Stomach (tissue), 9 donors: ENCODE data around the gene ZFYVE1. TPM values are rescaled to one million over a fixed set of nuclear protein-coding genes. Genes with fewer than 3 reads are reported as not detected.

Source experiments
- DNase-seq, 2 donors: peaks; one replicate each; pipeline versions ENCODE4 v3.0.0 to v3.0.0-alpha.2; 2013 to 2019
- H3K27ac ChIP-seq, 5 donors: fragments of 200-600 bp in 4 of 5; sonication (generic) in 4 of 5; one replicate each; pipeline ENCODE4 v1.5.1; 2013 to 2019; ENCODE audit warnings: mild to moderate bottlenecking in 1 of 5, moderate library complexity in 1 of 5
- H3K27me3 ChIP-seq, 3 donors: fragments of 200-600 bp; sonication (generic); one replicate each; pipeline ENCODE4 v1.5.1; 2017 to 2019; ENCODE audit warnings: mixed run types in 1 of 3
- H3K36me3 ChIP-seq, 4 donors: fragments of 200-600 bp; sonication (generic); 1 replicate in 3 of 4; 2 replicates in 1 of 4; pipeline ENCODE4 v1.5.1; 2016 to 2019
- H3K4me1 ChIP-seq, 4 donors: fragments of 200-600 bp; sonication (generic); one replicate each; pipeline ENCODE4 v1.5.1; 2016 to 2019
- H3K4me3 ChIP-seq, 4 donors: fragments of 200-600 bp; sonication (generic) in 3 of 4; one replicate each; pipeline ENCODE4 v1.5.1; 2016 to 2019; ENCODE audit warnings: mild to moderate bottlenecking in 1 of 4
- H3K9me3 ChIP-seq, 4 donors: fragments of 200-600 bp; sonication (generic); one replicate each; pipeline ENCODE4 v1.5.1; 2016 to 2019
- EP300 ChIP-seq: sonication (generic); formaldehyde crosslinking; IDR thresholded peaks from one replicate; pipeline ENCODE4 v1.6.1; 2017; ENCODE audit warnings: antibody characterized with exemption
- POLR2A ChIP-seq, 4 donors: fragments of 450-650 bp; IDR thresholded peaks; one replicate each; pipeline ENCODE4 v1.6.1; 2016; ENCODE audit warnings: antibody characterized with exemption in 4 of 4, control low read depth in 2 of 4, mild to moderate bottlenecking in 1 of 4, moderate library complexity in 1 of 4
- POLR2AphosphoS5 ChIP-seq, 3 donors: sonication (generic); formaldehyde crosslinking; IDR thresholded peaks; one replicate each; pipeline ENCODE4 v1.6.1; 2016; ENCODE audit warnings: antibody characterized with exemption in 3 of 3
- WGBS, 5 donors: extraction: QIAGEN DNeasy Blood & Tissue Kit in 3 of 5; methylation state at CpG; one replicate each; pipeline versions ENCODE4 v1.1.5 to v1.1.7; 2013 to 2018; 5-methylcytosine and 5-hydroxymethylcytosine counted together
- intact Hi-C: fragments of 100-400 bp; cut with DNase I; formaldehyde crosslinking; loops from one replicate; pipeline ENCODE4 v1.15.1; 2023; ENCODE audit warnings: low total_unique reads
- polyA plus RNA-seq, 3 donors: library from polyadenylated mRNA; stranded (reverse); fragments of 200-250 nt; gene quantifications; one replicate each; pipeline ENCODE4 v1.2.3, GENCODE V29; 2013
- small RNA-seq, 4 donors: library from RNA; depleted of rRNA; stranded (forward); fragments of <200 nt; gene quantifications; one replicate each; pipeline ENCODE3, GENCODE V24; 2016
- total RNA-seq, 5 donors: library from RNA; depleted of rRNA; stranded (reverse); fragments of >200 nt; gene quantifications; one replicate each; pipeline versions ENCODE4 v1.1.0 to v1.2.3, GENCODE V29; 2014 to 2016
- TF ChIP-seq, protein P1 (sequence below), 7 experiments: fragments of 450-650 bp in 4 of 7; fragments of 200-600 bp in 3 of 7; sonication (generic) in 3 of 7; IDR thresholded peaks; one replicate each; pipeline ENCODE4 v1.5.1; 2016 to 2019; ENCODE audit warnings: antibody characterized with exemption in 7 of 7, control low read depth in 2 of 7, mild to moderate bottlenecking in 1 of 7
- donor health status: healthy with polysubstance abuse.
- donor health status: Bipolar disorder and iron deficiency.
- donor health status: healthy.

Gene ZFYVE1
- total and polyA plus RNA-seq, 8 donors = 2.7 to 50.8 (median 5.8) TPM

DNA sequence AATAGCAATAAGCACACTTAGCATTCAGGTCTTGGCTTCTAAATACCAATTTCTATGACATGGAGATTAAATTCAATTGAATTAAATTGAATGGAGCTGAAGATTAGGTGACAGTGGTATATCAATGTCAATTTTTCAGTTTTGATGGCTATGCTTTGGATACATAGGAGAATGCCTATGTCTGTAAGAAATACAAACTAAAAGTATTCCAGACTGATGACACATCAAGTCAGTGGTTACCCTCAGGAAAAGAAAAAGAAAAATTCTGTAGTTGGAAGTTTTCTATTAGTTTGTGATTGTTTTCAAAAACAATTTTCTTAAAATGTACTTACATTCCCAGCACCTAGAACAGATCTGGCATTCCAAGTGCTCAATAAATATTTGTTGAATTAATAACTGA, 105.5 kb downstream of the ZFYVE1 start:
- Histone ChIP-seq H3K27me3 (peaks cover 0 to 17% (median 0%) of the 10 kb centered on the region in 3 donors), H3K9me3 (no peaks in the 10 kb centered on the region), H3K27ac (no peak overlapping the region), H3K4me1 (peaks cover 0 to 25% (median 5%) of the 10 kb centered on the region in 4 donors), H3K4me3 (no peak overlapping the region), H3K36me3 (no peaks in the 10 kb centered on the region)
- no peak for TF ChIP-seq POLR2A (IDR thresholded peaks at IDR 0.05)
- no peak for TF ChIP-seq POLR2AphosphoS5 (IDR thresholded peaks at IDR 0.05)
- TF ChIP-seq, protein P1, sequence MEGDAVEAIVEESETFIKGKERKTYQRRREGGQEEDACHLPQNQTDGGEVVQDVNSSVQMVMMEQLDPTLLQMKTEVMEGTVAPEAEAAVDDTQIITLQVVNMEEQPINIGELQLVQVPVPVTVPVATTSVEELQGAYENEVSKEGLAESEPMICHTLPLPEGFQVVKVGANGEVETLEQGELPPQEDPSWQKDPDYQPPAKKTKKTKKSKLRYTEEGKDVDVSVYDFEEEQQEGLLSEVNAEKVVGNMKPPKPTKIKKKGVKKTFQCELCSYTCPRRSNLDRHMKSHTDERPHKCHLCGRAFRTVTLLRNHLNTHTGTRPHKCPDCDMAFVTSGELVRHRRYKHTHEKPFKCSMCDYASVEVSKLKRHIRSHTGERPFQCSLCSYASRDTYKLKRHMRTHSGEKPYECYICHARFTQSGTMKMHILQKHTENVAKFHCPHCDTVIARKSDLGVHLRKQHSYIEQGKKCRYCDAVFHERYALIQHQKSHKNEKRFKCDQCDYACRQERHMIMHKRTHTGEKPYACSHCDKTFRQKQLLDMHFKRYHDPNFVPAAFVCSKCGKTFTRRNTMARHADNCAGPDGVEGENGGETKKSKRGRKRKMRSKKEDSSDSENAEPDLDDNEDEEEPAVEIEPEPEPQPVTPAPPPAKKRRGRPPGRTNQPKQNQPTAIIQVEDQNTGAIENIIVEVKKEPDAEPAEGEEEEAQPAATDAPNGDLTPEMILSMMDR (IDR thresholded peaks at IDR 0.05) = no peak
- no peak for TF ChIP-seq EP300
- intact Hi-C loops = no loop called here
- DNase-seq = no peak

DNA sequence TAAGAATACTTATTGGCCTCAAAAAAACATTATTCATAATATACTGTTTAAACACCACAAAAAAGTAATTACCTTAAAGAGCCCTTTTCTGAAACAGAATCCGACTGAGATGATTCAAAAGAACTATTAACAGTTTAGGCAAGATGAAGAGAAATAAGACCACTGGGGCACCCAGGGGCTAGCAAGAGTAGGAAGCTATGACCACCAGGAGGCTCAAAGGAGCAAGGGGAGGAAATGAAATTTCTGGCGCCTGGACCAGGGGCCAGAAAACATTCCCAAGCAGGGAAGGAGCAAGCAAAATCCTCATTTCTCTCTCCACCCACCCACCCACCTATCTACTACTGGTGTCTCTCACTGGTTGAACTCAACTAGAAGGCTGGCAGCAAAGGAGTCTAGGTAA, 106.9 kb downstream of the ZFYVE1 start:
- 62 to 83% (median 70%) methylated on average over 2 of the region's 2 CpGs for WGBS, 5 donors

More for the DNA sequence above, 106.9 kb downstream of the ZFYVE1 start:
- Histone ChIP-seq H3K4me3 (no peak overlapping the region), H3K27me3 (peaks cover 0 to 17% (median 0%) of the 10 kb centered on the region in 3 donors), H3K36me3 (no peaks in the 10 kb centered on the region), H3K4me1 (peaks cover 0 to 22% (median 2%) of the 10 kb centered on the region in 4 donors), H3K27ac (no peak overlapping the region), H3K9me3 (no peaks in the 10 kb centered on the region)
- DNase-seq = no peak
- TF ChIP-seq, protein P1 (IDR thresholded peaks at IDR 0.05) = no peak
- TF ChIP-seq POLR2A (IDR thresholded peaks at IDR 0.05) (no peak), EP300 (no peak)
- intact Hi-C loops = no loop called here

Small RNAs within 50 kb of the gene (small RNA-seq; reads per million reads assigned to genes)
- 0 reads per million in 4 donors for gene RN7SL586P

Other genes with a start within 250 kb of the ZFYVE1 start
- gene DPF3, start 133.0 kb downstream of the ZFYVE1 start, total RNA-seq = 100 to 1,000 TPM in 1 of 5 donors, 10 to 100 TPM in 1, 1 to 10 TPM in 3; 1.0 to 113 (median 5.3) TPM
- 1 to 10 TPM in 1 of 3 donors, under 1 TPM in 2; 0.20 to 3.2 (median 0.81) TPM for gene DPF3, start 133.0 kb downstream of the ZFYVE1 start, polyA plus RNA-seq
- 100 to 1,000 TPM in 1 of 5 donors, 10 to 100 TPM in 2, 1 to 10 TPM in 1, under 1 TPM in 1; 0.58 to 139 (median 11.4) TPM for gene DCAF4, start 100.6 kb downstream of the ZFYVE1 start, total RNA-seq
- 1 to 10 TPM; 4.8 to 7.9 (median 7.4) TPM for gene DCAF4, start 100.6 kb downstream of the ZFYVE1 start, polyA plus RNA-seq
- gene RBM25, start 31.4 kb upstream of the ZFYVE1 start, total RNA-seq = 100 to 1,000 TPM; 100 to 149 (median 119) TPM
- gene RBM25, start 31.4 kb upstream of the ZFYVE1 start, polyA plus RNA-seq = 10 to 100 TPM; 15.5 to 47.2 (median 28.8) TPM
- gene PSEN1, start 109.4 kb upstream of the ZFYVE1 start, total RNA-seq = 10 to 100 TPM; 17.9 to 89.8 (median 36.4) TPM
- gene PSEN1, start 109.4 kb upstream of the ZFYVE1 start, polyA plus RNA-seq = 10 to 100 TPM in 2 of 3 donors, 1 to 10 TPM in 1; 5.8 to 18.6 (median 11.8) TPM
- 10 to 100 TPM in 3 of 5 donors, 1 to 10 TPM in 2; 7.7 to 53.1 (median 18.0) TPM for gene PAPLN, start 210.4 kb upstream of the ZFYVE1 start, total RNA-seq
- gene PAPLN, start 210.4 kb upstream of the ZFYVE1 start, polyA plus RNA-seq = 1 to 10 TPM; 1.1 to 5.4 (median 2.6) TPM